H9 (cell line): Measurements from ENCODE around the gene RUFY2. TPM values are rescaled to one million over a fixed set of nuclear protein-coding genes. Genes with fewer than 3 reads are reported as not detected.

Experiments used
- DNase-seq: peaks from one replicate; pipeline ENCODE4 v3.0.0-alpha.2; 2017
- H2AFZ ChIP-seq: one replicate; pipeline ENCODE4 v1.6.1; 2013; ENCODE audit warnings: mild to moderate bottlenecking, low read length, control low read depth, moderate library complexity
- H2AK5ac ChIP-seq: 2 replicates; pipeline ENCODE4 v1.6.1; 2013; ENCODE audit warnings: low read length, control low read depth, mixed read lengths; ENCODE audit not compliant: insufficient read length
- H2BK120ac ChIP-seq: one replicate; pipeline ENCODE4 v1.6.1; 2013; ENCODE audit warnings: low read depth, mild to moderate bottlenecking, low read length, control low read depth, inconsistent platforms; ENCODE audit not compliant: poor library complexity, severe bottlenecking
- H2BK12ac ChIP-seq: 2 replicates; pipeline ENCODE4 v1.6.1; 2013; ENCODE audit warnings: low read length, control low read depth, mixed read lengths, low read depth; ENCODE audit not compliant: insufficient read length
- H2BK15ac ChIP-seq: 2 replicates; pipeline ENCODE4 v1.6.1; 2013; ENCODE audit warnings: low read depth, low read length, control low read depth
- H2BK20ac ChIP-seq: one replicate; pipeline ENCODE4 v1.6.1; 2013; ENCODE audit warnings: low read depth, mild to moderate bottlenecking, low read length, control low read depth, inconsistent platforms; ENCODE audit not compliant: poor library complexity, severe bottlenecking
- H2BK5ac ChIP-seq: 2 replicates; pipeline ENCODE4 v1.6.1; 2013; ENCODE audit warnings: low read length, control low read depth, mixed read lengths; ENCODE audit not compliant: insufficient read length
- H3K14ac ChIP-seq: 2 replicates; pipeline ENCODE4 v1.6.1; 2013; ENCODE audit warnings: low read length, control low read depth; ENCODE audit not compliant: insufficient read depth
- H3K18ac ChIP-seq: 2 replicates; pipeline ENCODE4 v1.6.1; 2013; ENCODE audit warnings: low read depth, mild to moderate bottlenecking, mixed read lengths, low read length, control low read depth; ENCODE audit not compliant: insufficient read length
- H3K23ac ChIP-seq: 2 replicates; pipeline ENCODE4 v1.6.1; 2013; ENCODE audit warnings: low read length, control low read depth, mixed read lengths, low read depth; ENCODE audit not compliant: insufficient read length
- H3K23me2 ChIP-seq: 2 replicates; pipeline ENCODE4 v1.6.1; 2013; ENCODE audit warnings: low read depth, mild to moderate bottlenecking, mixed read lengths, low read length, control low read depth; ENCODE audit not compliant: insufficient read length, poor library complexity, severe bottlenecking
- H3K27ac ChIP-seq: 2 replicates; pipeline ENCODE4 v1.5.1; 2013; ENCODE audit warnings: low read length, control low read depth, mixed read lengths, low read depth; ENCODE audit not compliant: insufficient read length
- H3K27me3 ChIP-seq: 2 replicates; pipeline ENCODE4 v1.6.1; 2013; ENCODE audit warnings: low read length, control low read depth, inconsistent platforms; ENCODE audit not compliant: insufficient read depth
- H3K4ac ChIP-seq: 2 replicates; pipeline ENCODE4 v1.6.1; 2013; ENCODE audit warnings: low read depth, mild to moderate bottlenecking, control low read depth, inconsistent platforms, low read length, moderate library complexity
- H3K4me1 ChIP-seq: 2 replicates; pipeline ENCODE4 v1.6.1; 2013; ENCODE audit warnings: low read length, control low read depth, inconsistent platforms; ENCODE audit not compliant: insufficient read depth
- H3K4me2 ChIP-seq: 2 replicates; pipeline ENCODE4 v1.6.1; 2013; ENCODE audit warnings: low read length, control low read depth, mixed read lengths; ENCODE audit not compliant: insufficient read length, insufficient read depth
- H3K56ac ChIP-seq: 2 replicates; pipeline ENCODE4 v1.6.1; 2013; ENCODE audit warnings: low read depth, mild to moderate bottlenecking, mixed read lengths, low read length, control low read depth; ENCODE audit not compliant: insufficient read length
- H3K79me1 ChIP-seq: 2 replicates; pipeline ENCODE4 v1.6.1; 2013; ENCODE audit warnings: low read depth, mild to moderate bottlenecking, moderate library complexity, low read length, control low read depth, inconsistent platforms; ENCODE audit not compliant: insufficient read depth, poor library complexity, severe bottlenecking
- H3K79me2 ChIP-seq: 2 replicates; pipeline ENCODE4 v1.6.1; 2013; ENCODE audit warnings: low read length, control low read depth, inconsistent platforms; ENCODE audit not compliant: insufficient read depth
- H3K9ac ChIP-seq: 2 replicates; pipeline ENCODE4 v1.6.1; 2013; ENCODE audit warnings: low read length, control low read depth, mixed read lengths; ENCODE audit not compliant: insufficient read length; ENCODE audit errors: extremely low read depth
- H3K9me3 ChIP-seq: one replicate; pipeline ENCODE4 v1.6.1; 2013; ENCODE audit warnings: low read depth, low read length, inconsistent platforms; ENCODE audit not compliant: control insufficient read depth
- H3T11ph ChIP-seq: one replicate; pipeline ENCODE4 v1.6.1; 2013; ENCODE audit warnings: mild to moderate bottlenecking, low read length, control low read depth, inconsistent platforms
- H4K20me1 ChIP-seq: one replicate; pipeline ENCODE4 v1.6.1; 2013; ENCODE audit not compliant: control insufficient read depth, insufficient read length, insufficient read depth
- H4K5ac ChIP-seq: 2 replicates; pipeline ENCODE4 v1.6.1; 2013; ENCODE audit warnings: low read depth, mild to moderate bottlenecking, mixed read lengths, low read length, control low read depth; ENCODE audit not compliant: insufficient read length
- H4K8ac ChIP-seq: replicated peaks from 2 replicates; pipeline ENCODE4 v1.6.1; 2013; ENCODE audit warnings: low read length, control low read depth, mixed read lengths, low read depth; ENCODE audit not compliant: insufficient read length
- H4K91ac ChIP-seq: 2 replicates; pipeline ENCODE4 v1.6.1; 2013; ENCODE audit warnings: low read depth, mild to moderate bottlenecking, moderate library complexity, mixed read lengths, low read length, control low read depth; ENCODE audit not compliant: insufficient read length
- H3K27ac Mint-ChIP-seq, 3 experiments: 2 replicates in 2 of 3; 3 replicates in 1 of 3; pipeline ENCODE4 v1.8.0; 2020 to 2021; ENCODE audit warnings: mixed read lengths in 3 of 3, mild to moderate bottlenecking in 1 of 3, moderate library complexity in 1 of 3
- H3K27me3 Mint-ChIP-seq: 2 replicates; pipeline ENCODE4 v1.8.0; 2021; ENCODE audit warnings: low read depth, mild to moderate bottlenecking, moderate library complexity, mixed read lengths
- H3K36me3 Mint-ChIP-seq, 3 experiments: 2 replicates in 2 of 3; 3 replicates in 1 of 3; pipeline ENCODE4 v1.8.0; 2020 to 2021; ENCODE audit warnings: low read depth in 3 of 3, mixed read lengths in 3 of 3; ENCODE audit not compliant: insufficient read depth in 1 of 3
- H3K4me1 Mint-ChIP-seq, 2 experiments: 2 replicates each; pipeline ENCODE4 v1.8.0; 2020; ENCODE audit warnings: mixed read lengths in 2 of 2
- H3K4me3 Mint-ChIP-seq, 2 experiments: 2 replicates in 1 of 2; 3 replicates in 1 of 2; pipeline ENCODE4 v1.8.0; 2020 to 2021; ENCODE audit warnings: mild to moderate bottlenecking in 2 of 2, mixed read lengths in 2 of 2, moderate library complexity in 1 of 2
- H3K9me3 Mint-ChIP-seq, 2 experiments: 2 replicates in 1 of 2; 3 replicates in 1 of 2; pipeline ENCODE4 v1.8.0; 2020; ENCODE audit warnings: mild to moderate bottlenecking in 2 of 2, mixed read lengths in 2 of 2, moderate library complexity in 1 of 2
- CTCF ChIP-seq: fragments of 200-600 bp; sonication (generic); conservative IDR thresholded peaks from 3 replicates; pipeline ENCODE4 v1.8.0; 2021; ENCODE audit warnings: antibody characterized with exemption, mild to moderate bottlenecking
- WGBS: extraction: QIAGEN DNeasy Blood & Tissue Kit; methylation state at CpG from one replicate; pipeline ENCODE4 v1.1.7; 2013; ENCODE audit warnings: missing lambda C conversion rate, low lambda C conversion rate, mixed read lengths; ENCODE audit not compliant: insufficient read length; ENCODE audit errors: extremely low coverage; 5-methylcytosine and 5-hydroxymethylcytosine counted together
- total RNA-seq: library from RNA; stranded (reverse); gene quantifications from 2 replicates; pipeline ENCODE4 v1.2.1, GENCODE V29; 2021

The RUFY2 gene
- total RNA-seq, 1 experiment from 2014 or later, result 14.1 TPM

DNA sequence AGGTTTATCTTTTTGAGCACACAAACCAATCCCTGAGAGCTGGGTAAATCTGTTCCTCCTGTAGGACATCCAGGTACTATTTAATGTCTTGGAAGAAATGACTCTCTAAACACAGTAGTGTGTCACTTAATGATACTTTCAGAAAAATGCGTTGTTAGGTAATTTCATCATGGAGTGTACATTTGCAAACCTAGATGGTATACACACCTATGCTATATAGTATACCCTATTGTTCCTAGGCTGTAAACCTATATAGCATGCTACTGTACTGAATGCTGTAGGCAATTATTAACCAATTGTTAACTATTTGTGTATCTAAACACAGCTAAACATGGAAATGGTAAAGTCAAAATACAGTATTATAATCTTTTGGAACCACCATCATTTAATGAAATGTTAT lies 10.1 kb downstream of the RUFY2 start:
- Histone ChIP-seq H3K18ac (no peak overlapping the region), H2BK15ac (no peak overlapping the region), H4K20me1 (no peaks in the 10 kb centered on the region), H2AK5ac (no peak overlapping the region), H3K23me2 (no peaks in the 10 kb centered on the region), H3K79me2 (no peaks in the 10 kb centered on the region), H4K8ac (no peak overlapping the region), H3K56ac (no peak overlapping the region), H3K9ac (no peak overlapping the region), H3K4me2 (no peak overlapping the region), H2BK20ac (no peak overlapping the region), H3K23ac (no peak overlapping the region), H3T11ph (no peak overlapping the region), H3K27ac (no peak overlapping the region), H2BK12ac (no peak overlapping the region), H2BK5ac (no peak overlapping the region), H4K5ac (no peak overlapping the region), H3K4me1 (no peaks in the 10 kb centered on the region), H3K79me1 (no peaks in the 10 kb centered on the region), H3K4ac (no peak overlapping the region), H3K14ac (no peak overlapping the region), H3K27me3 (no peaks in the 10 kb centered on the region), H2AFZ (no peak overlapping the region), H4K91ac (no peak overlapping the region), H3K9me3 (no peaks in the 10 kb centered on the region), H2BK120ac (no peak overlapping the region)
- Mint-ChIP-seq H3K36me3 (peaks cover 14 to 51% (median 50%) of the 10 kb centered on the region in 3 experiments), H3K27me3 (no peaks in the 10 kb centered on the region; the same call in 1 of the 2 replicates), H3K9me3 (no peaks in the 10 kb centered on the region), H3K4me1 (no peaks in the 10 kb centered on the region), H3K4me3 (no peak overlapping the region), H3K27ac (no peak overlapping the region)
- DNase-seq, result no peak
- WGBS, result no CpG with 5 or more reads among the region's 1 CpG
- TF ChIP-seq CTCF, result no peak
